GM21381 (cell line): ENCODE data around the gene SLC7A9.
"Not testable (repeated sequence)": the region's sequence is repeated elsewhere in the genome, so short reads cannot be mapped to it uniquely, and the experiment has no call there.

Experiments
- ATAC-seq: cut with Tn5 transposase; IDR thresholded peaks from one replicate; pipeline ENCODE4 v1.9.1; 2021; ENCODE audit warnings: mild to moderate bottlenecking, moderate library complexity; ENCODE audit not compliant: unreplicated experiment

Gene SLC7A9

GRCh38 chr19:32802840-32803239, 66.7 kb downstream of the SLC7A9 start:
- no peak for ATAC-seq

- ATAC-seq = no peak
Observed at GRCh38 chr19:32800754-32801153, 68.8 kb downstream of the SLC7A9 start.

- ATAC-seq = no peak
Observed at GRCh38 chr19:32800191-32800590, 69.4 kb downstream of the SLC7A9 start.

- no peak for ATAC-seq
Observed at GRCh38 chr19:32798201-32798600, 71.4 kb downstream of the SLC7A9 start.

GRCh38 chr19:32789429-32789828, 80.1 kb downstream of the SLC7A9 start:
- no peak for ATAC-seq

GRCh38 chr19:32787895-32788294, 81.7 kb downstream of the SLC7A9 start:
- not testable (repeated sequence) for ATAC-seq

- not testable (repeated sequence) for ATAC-seq
Observed at GRCh38 chr19:32787161-32787813, 82.3 kb downstream of the SLC7A9 start.

GRCh38 chr19:32782089-32782488, 87.5 kb downstream of the SLC7A9 start:
- not testable (repeated sequence) for ATAC-seq

GRCh38 chr19:32781280-32781679, 88.3 kb downstream of the SLC7A9 start:
- ATAC-seq = no peak
